Hematopoietic multipotent progenitor cell treated with erythropoietin and hydrocortisone succinate and interleukin-3 and kit ligand, for 4 days (in vitro differentiated cells): Measurements from ENCODE around the gene LATS2.

ENCODE experiments used
- DNase-seq: peaks from one replicate; pipeline ENCODE4 v3.0.0-alpha.2; 2015

Gene LATS2

DNA sequence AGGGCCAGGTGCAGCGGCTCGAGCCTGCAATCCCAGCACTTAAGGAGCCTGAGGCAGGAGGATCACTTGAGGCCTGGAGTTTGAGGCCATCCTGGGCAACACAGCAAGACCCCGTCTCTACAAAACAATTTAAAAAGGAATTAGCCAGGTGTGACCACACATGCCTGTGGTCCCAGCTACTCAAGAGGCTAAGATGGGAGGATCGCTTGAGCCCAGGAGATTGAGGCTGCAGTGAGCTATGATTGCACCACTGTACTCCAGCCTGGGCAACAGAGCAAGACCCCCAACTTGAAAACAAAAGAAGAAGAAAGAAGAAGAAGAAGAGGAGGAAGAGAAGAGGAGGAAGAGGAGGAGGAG is 47.7 kb downstream of the LATS2 start:
- DNase-seq: no peak

DNA sequence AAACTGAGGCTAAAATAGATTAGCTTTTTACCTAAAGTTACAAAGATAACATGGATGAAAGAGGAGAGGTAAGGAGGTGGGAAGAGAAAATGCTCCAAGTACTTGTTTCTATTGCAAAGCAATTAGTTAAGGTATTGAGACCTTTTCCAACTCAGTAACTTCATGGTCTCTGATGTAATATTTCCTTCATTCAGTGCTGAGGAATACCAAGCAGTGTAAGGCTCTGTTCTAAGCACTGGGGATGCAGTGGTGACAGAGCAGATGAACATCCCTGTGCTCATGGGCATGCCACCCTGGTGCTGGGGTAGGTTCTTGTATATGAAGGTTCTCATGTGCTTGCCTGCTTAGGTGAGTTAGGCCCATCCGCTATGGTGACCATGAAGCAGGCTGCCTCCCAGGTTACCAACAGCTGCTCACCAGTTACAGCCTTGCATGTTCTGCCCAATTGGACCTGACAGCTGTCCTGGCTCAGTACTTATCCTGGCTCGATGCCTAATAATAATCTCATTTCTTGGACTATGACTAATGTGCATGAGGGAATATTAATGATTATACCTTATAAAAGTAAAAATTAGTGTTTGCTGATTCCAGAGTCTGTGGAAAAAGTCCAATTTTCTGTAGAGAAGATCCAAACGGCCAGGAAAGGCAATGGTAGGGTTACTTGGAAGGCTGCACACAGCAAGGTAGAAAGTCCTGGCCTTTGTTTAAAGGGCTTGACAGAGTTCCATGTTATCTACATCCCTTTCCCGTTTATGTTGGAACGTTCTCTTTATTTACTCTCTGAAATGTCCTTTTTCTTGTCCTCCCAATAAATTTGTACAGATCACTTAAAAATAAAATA is 48.3 kb downstream of the LATS2 start:
- DNase-seq: no peak

DNA sequence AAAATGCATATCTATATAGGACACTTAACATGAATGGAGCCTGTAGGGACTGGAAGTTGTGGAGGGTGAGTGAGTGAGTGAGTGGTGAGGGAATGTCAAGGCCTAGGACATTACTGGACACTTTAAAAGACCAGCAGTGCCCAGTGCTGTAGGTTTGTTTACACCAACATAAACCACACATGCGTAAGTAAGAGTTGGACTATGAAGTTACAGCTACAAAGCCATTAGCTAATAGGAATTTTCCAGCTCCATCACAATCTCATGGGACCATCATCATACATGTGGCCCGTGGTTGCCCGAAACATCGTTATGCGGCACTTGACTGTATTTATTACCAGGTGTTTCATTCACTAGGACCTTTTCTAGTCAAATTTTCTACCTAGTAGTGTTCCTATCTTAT is 49.2 kb downstream of the LATS2 start:
- DNase-seq: no peak

DNA sequence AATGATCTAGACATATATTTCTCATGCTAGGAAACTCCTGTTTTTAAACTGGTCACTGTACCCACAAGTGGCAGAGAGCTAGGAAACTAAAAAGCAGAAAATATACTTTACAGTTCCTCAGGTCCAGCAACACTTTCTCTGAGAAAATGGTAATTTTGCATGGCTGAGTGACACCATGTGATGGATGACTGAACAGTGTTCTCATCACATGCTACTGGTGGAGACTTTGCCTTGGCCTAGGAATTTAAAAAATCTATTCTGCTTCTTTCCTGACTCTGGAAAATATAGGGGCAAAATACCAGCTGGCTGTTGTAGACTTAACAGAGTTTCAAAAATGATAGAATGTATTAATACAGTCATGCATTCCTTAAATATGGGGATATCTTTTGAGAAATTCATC is 50.0 kb downstream of the LATS2 start:
- DNase-seq: no peak

DNA sequence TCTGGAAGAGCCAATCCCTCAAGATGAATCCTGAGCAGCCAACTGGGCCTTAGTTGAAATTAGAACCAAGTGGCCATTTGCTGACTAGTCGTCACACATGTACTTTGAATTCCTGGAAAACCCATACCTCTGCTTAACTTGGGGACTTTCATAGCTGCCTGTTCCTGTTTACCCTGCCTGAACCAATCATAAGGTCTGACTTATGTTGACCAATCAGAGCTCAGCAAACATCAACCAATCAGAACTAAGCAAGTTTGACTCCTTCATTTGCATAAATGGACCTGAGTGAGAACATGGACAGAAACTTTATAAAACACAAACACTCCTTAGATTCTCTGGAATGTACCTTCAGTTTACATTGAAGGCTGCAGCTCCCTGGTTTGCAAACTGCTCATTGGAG is 50.8 kb downstream of the LATS2 start:
- DNase-seq: peak; percentile 54

DNA sequence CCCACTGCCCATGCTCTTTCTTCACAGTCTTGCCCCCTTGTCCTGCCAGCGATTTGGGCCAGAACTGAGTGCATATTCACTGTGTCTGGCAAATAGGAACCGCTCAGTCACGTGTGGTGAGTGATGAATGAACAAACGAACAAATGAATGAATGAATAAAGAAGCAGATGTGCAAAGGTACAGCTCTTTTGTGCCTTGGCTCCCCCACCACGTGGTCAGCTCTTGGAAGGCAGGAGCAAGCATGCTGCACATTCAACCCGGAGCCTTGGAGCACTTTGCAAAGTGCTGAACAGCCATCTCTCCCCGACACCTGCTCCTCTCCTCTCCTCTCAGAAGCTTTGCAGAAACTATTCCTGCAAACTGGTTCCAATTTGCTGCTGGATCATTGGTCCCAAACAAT is 52.4 kb downstream of the LATS2 start:
- DNase-seq: no peak

DNA sequence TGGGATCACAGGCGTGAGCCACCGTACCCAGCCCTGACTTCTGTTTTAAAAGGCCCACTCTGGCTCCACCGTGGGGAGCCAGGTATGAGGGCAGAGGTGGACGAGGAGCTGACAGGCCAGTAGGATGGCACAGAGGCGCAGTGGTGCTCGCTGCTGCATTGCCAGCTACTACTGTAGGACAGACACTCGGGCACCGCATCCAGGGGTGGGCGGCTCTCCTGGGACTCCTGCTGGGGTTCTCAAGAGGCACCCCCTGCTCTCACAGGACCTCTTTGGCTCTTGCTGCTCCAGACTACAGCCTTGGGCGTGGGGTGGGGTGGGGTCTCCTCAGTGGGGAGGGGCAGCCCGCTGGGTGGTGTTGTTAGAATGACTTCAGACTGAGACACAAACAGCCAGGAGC is 53.4 kb downstream of the LATS2 start:
- DNase-seq: no peak

DNA sequence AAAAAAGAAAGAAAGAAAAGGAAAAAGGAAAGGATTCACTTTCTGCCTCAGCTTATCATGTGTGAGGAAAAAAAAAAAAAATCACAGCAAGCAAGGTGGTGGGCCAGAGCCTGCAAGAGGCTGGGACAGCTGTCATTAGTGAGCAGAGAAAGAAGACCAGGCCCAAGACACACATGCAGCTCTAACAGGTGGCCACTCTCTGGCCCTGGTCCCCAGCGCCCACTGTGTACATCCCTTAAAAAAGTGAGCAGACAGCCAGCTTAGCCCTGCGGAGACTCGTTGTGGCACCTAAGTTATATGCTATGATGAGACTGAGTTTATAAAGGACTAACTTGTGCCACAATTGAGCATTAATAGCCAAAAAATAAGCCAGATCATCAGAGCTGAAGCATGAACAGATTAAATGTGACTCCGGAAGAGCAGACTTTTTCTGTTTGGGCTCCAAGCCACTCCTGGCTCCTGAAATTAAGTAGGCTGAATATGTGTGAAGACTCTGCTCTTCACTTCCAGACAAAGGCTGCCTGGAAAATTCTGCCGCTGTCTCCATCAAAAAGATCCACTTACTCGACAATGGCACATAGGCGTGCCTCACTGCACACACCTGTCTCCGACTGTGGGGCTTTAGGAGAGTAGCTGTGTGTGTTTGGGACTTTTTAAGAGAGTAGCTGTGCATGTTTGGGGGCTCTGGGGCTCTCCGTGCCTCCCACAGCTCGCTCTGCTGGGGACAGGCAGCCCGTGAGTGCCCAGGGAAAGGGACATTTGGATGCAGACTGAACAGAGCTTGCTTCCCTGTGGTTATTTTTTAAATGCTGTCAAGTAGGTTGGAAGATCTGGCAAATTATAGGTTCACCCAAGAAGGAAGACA is 55.0 kb downstream of the LATS2 start:
- DNase-seq: no peak

DNA sequence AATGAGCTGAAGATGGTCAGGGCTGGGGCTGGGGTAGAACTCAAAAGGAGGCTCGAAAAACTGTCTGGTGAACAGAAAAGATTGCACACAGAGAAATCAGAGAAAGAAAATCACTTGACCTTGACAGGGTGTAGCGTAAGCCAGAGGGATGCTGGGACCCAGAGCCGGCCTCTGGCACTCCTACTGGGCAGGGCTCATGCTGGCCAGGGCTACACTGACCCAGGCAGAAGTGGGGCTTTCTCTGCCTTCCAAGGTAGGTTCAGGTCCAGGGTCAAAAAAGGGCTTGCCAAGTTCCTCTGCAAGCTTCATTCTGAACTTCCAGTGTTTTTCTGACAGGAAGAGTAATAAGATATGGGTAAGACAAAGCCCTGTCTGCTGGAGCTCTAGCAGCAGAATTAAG is 56.2 kb downstream of the LATS2 start:
- DNase-seq: no peak

DNA sequence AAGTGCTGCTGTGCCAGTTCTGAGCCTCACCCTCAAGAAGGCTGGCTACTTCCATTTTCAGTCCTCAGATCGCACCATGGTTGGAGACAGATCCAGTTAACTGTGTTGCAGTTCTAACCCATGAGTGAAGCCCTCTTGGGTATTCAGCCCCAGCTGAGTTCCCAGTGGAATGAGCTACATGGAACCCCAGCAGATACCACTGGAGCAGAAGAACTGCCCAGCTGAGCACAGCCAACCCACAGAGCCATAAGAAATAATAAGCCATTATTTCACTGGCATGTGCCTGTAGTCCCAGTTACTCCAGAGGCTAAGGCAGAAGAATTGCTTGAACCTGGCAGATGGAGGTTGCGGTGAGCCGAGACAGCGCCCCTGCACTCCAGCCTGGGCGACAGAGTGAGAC is 59.9 kb downstream of the LATS2 start:
- no peak for DNase-seq

DNA sequence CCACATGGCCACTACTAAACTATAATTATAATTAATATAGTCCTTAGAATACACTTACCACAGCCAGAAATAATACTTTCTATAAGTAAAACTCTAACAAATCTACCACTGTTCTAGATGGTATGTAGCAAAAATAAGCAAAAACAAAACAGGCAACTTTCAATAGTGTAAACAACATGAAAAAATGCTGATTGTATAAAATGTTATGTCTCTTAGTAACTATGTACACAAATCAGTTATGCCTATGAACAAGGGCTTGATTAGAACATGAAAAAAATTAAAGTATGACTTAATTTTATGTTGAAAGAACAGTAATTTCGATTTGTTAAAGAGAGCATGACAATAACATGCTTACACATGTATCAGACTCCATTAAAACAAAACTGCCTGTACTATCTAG is 60.7 kb downstream of the LATS2 start:
- no peak for DNase-seq

DNA sequence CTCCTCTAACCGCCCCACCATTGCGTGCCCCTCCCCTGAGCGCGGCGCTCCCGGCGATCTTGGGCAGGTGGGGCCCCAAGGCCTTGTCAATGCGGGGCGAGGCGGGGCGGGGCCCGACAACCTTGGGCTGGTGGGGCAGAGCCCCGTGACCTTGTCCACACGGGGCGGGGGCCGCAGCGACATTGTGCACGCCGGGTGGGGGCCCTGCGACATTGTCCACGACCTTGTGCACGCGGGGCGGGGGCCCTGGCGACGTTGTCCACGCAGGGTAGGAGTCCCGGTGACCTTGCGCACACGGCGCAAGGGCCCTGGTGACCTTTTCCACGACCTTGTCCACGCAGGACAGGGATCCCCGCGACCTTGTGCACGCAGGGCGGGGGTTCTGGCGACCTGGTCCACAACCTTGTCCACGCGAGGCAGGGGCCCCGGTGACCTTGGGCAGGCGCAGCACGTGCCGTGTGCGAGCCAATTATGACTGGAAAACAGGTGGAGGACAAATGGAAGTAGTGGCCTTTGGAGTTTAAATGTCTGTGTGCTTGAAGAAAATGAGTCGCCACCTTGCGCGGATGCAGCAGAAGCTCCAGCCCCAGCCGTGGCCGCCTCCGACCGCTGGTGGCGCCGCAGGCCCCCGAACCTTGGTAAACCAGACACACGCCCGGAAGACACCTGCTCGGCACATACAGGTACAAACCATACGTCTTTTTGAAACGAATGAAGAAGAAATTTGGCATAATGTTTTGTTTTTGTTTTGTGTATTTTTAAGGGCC is 62.6 kb downstream of the LATS2 start:
- DNase-seq: no peak

DNA sequence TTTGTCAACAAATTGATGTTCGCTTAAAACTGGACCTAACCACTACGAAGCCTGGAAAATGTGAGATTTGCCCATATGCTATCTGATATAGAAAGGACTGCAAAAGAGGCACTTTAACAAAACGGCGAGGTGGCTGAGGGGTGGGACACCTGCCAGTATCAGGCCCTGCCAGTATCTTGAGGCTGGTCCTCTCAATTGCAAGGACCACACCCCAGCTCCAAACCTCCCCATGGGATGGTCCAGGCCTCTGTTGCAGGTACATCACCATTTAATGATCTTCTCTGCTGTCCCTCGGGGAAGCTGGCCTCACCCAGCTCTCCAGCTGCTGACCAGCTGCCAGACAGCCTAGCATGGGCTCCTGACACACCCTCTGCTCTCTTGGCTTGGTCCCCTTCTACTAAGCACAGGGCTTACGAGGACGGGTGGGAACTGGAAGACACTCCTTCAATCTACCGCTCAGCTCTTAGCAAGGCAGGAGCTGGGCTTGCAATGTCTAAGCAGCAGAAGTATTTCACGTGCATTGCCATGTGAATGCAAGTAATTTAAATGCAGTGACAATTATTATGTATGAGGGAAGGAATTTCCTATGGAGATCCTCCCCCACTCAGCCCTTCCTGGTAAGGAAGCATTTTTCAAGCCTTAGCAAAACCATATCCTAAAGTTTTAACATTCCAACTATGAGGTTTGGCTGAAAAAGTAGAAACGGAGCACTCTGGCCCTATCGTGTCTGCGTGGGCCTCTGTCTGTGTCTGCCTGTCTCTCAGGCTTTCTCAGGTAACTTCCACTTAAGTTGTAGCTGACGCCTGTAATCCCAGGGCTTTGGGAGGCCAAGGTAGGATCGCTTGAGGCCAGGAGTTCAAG is 63.9 kb downstream of the LATS2 start:
- no peak for DNase-seq

DNA sequence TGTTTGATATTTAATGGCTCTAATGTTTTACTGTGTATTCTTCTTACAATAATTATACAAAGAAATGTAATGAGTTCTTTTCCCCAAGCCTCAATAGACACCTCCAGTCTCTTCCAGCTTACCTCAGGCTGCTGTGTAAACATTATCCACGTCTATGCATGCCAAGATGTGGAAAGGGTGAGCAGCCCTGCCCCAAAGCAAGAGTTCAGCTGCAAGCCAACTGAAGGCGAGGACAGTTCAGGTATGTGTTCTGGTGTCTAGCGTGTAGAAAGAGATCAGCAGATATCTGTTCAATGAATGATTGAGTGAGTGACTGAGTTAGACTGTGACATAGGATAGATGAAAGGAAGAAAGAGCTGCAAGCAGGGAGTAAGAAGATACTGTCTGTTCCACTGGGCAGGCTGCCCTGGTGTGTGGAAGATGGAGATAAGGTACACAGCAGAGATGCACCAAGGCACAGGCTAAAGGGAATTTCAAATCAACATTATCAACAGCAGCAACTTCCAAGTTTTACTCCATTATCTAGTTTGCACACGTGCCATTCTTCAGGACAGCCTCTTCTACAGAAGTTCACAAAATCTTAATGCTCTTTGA is 66.0 kb downstream of the LATS2 start:
- DNase-seq: peak; percentile 87

DNA sequence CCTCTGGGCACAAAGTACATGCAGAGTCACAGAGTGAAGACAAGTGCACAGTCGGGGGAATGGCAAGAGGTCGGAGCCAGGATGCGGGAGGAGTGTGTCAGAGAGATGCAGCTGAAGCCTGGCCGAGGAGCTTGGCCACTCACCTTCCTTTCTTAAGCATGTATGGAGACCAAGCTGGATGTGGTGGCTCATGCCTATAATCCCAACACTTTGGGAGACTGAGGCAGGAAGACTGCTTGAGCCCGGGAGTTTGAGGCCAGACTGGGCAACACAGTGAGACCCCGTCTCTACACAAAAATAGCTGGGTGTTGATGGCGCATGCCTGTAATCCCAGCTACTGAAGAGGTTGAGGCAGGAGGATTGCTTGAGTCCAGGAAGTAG is 67.0 kb downstream of the LATS2 start:
- no peak for DNase-seq

DNA sequence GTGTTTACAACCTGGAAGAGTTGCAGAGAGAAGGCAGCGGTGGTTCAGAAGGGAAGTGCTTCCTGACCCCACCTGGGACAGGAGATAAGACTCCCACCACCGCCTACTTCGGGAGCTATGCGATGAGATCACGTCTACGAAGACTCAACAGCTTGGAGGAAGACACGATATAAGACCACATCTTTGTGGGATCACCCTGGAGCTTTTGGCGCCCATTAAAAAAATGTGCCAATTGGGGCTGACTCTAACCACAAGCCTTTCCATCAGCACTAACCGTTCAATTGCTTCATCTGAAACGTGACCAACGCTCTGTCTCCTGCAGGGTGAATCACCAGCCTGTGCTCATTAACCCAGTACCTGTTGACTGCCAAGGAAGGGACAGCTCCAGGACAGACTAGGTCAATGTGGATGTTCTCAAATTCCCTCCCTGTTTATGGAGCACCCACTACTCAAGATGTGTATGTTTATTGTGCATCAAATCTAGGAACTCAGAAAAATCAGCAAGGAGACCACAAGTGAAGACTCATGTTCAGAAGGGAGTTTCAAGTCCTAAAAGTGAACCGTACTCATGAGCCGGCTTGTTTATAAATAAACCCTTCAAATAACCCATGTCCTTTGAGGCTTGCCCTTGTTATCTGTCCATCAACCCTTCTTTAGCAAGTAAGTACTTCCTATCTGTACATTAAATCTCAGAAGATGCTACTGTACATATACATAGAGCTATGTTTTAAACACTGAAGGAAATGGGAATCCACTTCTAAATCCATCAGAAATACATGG is 67.5 kb downstream of the LATS2 start:
- DNase-seq: peak; percentile 94

DNA sequence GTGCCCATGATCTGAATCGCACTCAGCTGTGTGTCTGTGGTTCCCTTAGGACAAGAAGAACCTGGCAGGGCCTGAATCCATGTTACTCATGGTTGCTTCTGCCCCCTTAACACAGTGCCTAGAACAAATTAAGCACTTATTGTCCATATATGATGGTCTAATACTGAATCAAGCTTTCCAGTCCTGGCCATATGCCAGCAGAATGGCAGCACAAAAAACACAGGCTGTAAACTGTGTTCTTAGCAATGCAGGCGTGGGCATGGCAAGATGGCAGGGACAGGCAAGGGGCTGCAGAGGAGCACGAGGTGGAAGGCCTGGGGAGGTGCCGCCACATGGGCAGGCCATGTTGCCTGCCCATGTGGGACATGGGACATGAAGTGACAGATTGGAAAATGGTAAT is 68.2 kb downstream of the LATS2 start:
- no peak for DNase-seq

DNA sequence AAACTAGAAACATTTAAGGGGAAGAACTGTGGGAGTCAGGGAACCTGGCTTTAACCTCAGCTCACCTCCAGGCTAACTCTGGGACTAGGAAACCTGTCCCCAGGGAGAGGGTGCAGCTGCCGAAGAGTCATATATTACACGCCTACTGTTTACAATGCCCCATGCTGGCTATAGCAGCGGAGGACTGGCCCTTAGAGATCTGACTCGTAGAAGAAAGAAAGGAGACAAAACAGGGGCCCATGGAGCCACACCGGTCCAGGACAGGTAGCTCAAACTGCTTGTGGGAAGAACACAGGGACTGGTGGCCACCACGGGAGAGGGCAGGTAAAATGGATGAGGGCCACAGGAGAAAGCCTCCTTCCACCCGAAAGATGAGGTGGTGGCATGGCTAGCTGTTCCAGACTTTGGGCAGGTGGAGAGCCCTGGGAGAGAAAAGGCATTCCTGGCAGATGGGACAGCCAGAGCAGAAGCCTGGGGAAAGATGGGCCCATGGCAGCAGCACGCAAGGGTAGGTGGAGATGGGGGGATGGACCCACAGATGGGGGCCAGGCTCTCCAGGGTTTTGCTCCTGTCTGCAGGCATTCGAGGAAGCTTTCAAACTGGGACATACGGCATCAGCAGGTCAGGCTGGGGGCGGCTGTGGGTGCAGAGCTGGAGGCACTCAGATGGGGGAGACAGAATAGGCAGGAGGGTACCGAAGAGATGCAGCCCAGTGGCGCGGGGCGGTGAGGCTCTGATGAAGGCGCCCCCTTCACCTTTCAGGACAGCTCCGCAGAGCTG is 69.5 kb downstream of the LATS2 start:
- no peak for DNase-seq

DNA sequence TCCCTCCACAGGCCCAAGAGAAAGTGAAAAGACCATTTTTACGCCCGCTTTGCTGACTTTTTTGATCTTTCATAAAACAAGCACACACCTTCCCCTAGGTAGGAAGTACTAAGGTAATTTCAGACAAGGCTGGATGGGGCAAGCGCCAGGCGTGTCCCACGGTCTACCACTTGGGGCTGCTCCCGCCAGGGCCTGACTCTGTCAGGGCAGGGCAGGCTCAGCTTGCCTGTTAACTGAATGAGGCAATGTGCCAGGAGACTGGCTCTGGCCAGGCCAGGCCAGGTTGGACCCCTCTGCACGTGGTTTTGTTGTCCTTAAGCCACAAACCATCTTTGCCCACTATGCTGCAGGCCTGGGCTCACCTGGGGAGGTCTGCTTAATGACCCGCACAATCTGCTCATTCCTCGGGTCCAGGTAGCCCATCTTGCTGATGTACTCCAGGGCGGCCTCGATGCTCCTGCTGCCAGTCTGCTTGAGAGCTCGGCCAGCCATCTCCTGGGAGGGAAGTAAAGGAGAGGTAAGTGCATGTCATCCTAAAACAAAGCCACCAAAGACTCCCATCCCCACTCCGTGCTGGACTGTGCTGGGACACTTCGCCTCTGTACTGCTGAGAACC is 70.4 kb downstream of the LATS2 start:
- DNase-seq: no peak
